Astrocyte (in vitro differentiated cells and primary cell): ENCODE data around the gene PHF21B. TPM values are rescaled to one million over a fixed set of nuclear protein-coding genes. Genes with fewer than 3 reads are reported as not detected.

Experiments used
- DNase-seq: peaks from one replicate; pipeline ENCODE4 v3.0.0-alpha.2; 2010; ENCODE audit warnings: low read depth
- FAIRE-seq: peaks from 2 replicates; lab custom pipeline; 2011; peaks lifted over from hg19 to GRCh38; lab: Jason Lieb, UNC
- H2AFZ ChIP-seq: 2 replicates; pipeline ENCODE4 v1.6.0; 2012; ENCODE audit warnings: low read depth, low read length, inconsistent platforms
- H3K27ac ChIP-seq: 2 replicates; pipeline ENCODE4 v1.5.1; 2011; ENCODE audit warnings: low read depth, low read length, inconsistent platforms
- H3K27me3 ChIP-seq: 2 replicates; pipeline ENCODE4 v1.6.0; 2011; ENCODE audit warnings: low read length, inconsistent platforms; ENCODE audit not compliant: insufficient read depth
- H3K36me3 ChIP-seq: 2 replicates; pipeline ENCODE4 v1.5.1; 2011; ENCODE audit warnings: low read length, inconsistent platforms; ENCODE audit not compliant: insufficient read depth
- H3K4me1 ChIP-seq: 2 replicates; pipeline ENCODE4 v1.5.1; 2011; ENCODE audit warnings: low read length, inconsistent platforms; ENCODE audit not compliant: insufficient read depth
- H3K4me2 ChIP-seq: 2 replicates; pipeline ENCODE4 v1.6.0; 2012; ENCODE audit warnings: low read length, inconsistent platforms
- H3K4me3 ChIP-seq: 2 replicates; pipeline ENCODE4 v1.5.1; 2011; ENCODE audit warnings: low read depth, mild to moderate bottlenecking, low read length, inconsistent platforms; ENCODE audit not compliant: insufficient read depth
- H3K79me2 ChIP-seq: 2 replicates; pipeline ENCODE4 v1.6.0; 2012; ENCODE audit warnings: mild to moderate bottlenecking, low read length, inconsistent platforms; ENCODE audit not compliant: insufficient read depth
- H3K9ac ChIP-seq: 2 replicates; pipeline ENCODE4 v1.6.0; 2012; ENCODE audit warnings: mild to moderate bottlenecking, low read length, inconsistent platforms
- H3K9me3 ChIP-seq: 2 replicates; pipeline ENCODE4 v1.5.1; 2012; ENCODE audit warnings: low read depth, mild to moderate bottlenecking, low read length, inconsistent platforms; ENCODE audit not compliant: insufficient read depth
- H4K20me1 ChIP-seq: 2 replicates; pipeline ENCODE4 v1.6.0; 2012; ENCODE audit warnings: low read length, inconsistent platforms; ENCODE audit not compliant: insufficient read depth
- H3K27ac Mint-ChIP-seq: one replicate; pipeline ENCODE4 v1.8.0; 2021; ENCODE audit warnings: mild to moderate bottlenecking, mixed read lengths; ENCODE audit not compliant: unreplicated experiment
- H3K27me3 Mint-ChIP-seq: one replicate; pipeline ENCODE4 v1.8.0; 2021; ENCODE audit warnings: low read depth, mixed read lengths; ENCODE audit not compliant: unreplicated experiment
- H3K36me3 Mint-ChIP-seq: one replicate; pipeline ENCODE4 v1.8.0; 2021; ENCODE audit warnings: low read depth, mixed read lengths; ENCODE audit not compliant: unreplicated experiment
- H3K4me1 Mint-ChIP-seq: one replicate; pipeline ENCODE4 v1.8.0; 2021; ENCODE audit warnings: low read depth, mixed read lengths; ENCODE audit not compliant: unreplicated experiment
- H3K4me3 Mint-ChIP-seq: one replicate; pipeline ENCODE4 v1.8.0; 2021; ENCODE audit warnings: mild to moderate bottlenecking, moderate library complexity, mixed read lengths; ENCODE audit not compliant: unreplicated experiment
- H3K9me3 Mint-ChIP-seq: one replicate; pipeline ENCODE4 v1.8.0; 2021; ENCODE audit warnings: mild to moderate bottlenecking, mixed read lengths; ENCODE audit not compliant: unreplicated experiment
- EZH2 ChIP-seq: IDR thresholded peaks from 2 replicates; pipeline ENCODE4 v1.6.1; 2012; ENCODE audit warnings: mild to moderate bottlenecking, low read length, inconsistent platforms; ENCODE audit not compliant: insufficient read depth
- total RNA-seq: library from RNA; stranded (reverse); gene quantifications from 2 replicates; pipeline ENCODE4 v1.2.1, GENCODE V29; 2021
- TF ChIP-seq, protein P1 (sequence below): IDR thresholded peaks from 2 replicates; pipeline ENCODE4 v1.5.1; 2011; ENCODE audit warnings: low read depth, mild to moderate bottlenecking, inconsistent platforms, low read length, moderate library complexity; ENCODE audit not compliant: insufficient read depth

PHF21B gene
- total RNA-seq, 1 donor from 2014 or later = 6.3 TPM

DNA sequence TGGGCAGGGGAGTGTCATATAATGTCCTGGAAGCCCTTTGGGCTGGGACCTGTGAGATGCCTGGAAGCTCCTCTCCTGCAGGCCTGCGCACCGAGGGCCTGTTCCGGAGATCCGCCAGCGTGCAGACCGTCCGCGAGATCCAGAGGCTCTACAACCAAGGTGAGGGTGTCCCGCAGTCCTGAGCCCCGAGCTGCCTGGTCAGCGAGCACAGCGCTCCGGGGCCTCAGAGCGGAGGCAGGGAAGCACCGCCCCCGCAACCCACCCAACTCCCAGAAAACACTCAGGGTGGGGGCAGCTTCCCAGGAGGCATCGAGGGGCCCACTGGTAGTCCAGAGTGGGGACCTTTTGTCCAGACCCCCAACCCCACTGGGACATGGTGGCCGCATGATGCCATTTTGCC lies 161.9 kb downstream of the PHF21B start:
- TF ChIP-seq, protein P1, sequence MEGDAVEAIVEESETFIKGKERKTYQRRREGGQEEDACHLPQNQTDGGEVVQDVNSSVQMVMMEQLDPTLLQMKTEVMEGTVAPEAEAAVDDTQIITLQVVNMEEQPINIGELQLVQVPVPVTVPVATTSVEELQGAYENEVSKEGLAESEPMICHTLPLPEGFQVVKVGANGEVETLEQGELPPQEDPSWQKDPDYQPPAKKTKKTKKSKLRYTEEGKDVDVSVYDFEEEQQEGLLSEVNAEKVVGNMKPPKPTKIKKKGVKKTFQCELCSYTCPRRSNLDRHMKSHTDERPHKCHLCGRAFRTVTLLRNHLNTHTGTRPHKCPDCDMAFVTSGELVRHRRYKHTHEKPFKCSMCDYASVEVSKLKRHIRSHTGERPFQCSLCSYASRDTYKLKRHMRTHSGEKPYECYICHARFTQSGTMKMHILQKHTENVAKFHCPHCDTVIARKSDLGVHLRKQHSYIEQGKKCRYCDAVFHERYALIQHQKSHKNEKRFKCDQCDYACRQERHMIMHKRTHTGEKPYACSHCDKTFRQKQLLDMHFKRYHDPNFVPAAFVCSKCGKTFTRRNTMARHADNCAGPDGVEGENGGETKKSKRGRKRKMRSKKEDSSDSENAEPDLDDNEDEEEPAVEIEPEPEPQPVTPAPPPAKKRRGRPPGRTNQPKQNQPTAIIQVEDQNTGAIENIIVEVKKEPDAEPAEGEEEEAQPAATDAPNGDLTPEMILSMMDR = no peak
- TF ChIP-seq EZH2 = no peak
- H3K27me3 Mint-ChIP-seq = peaks cover 8% of the 10 kb centered on the region
- H3K9me3 Mint-ChIP-seq = peaks cover 5% of the 10 kb centered on the region
- H3K4me1 ChIP-seq = no peaks in the 10 kb centered on the region
- DNase-seq = no peak
- no peak overlapping the region for H2AFZ ChIP-seq
- no peaks in the 10 kb centered on the region for H3K9me3 ChIP-seq
- no peaks in the 10 kb centered on the region for H3K36me3 Mint-ChIP-seq
- no peaks in the 10 kb centered on the region for H3K79me2 ChIP-seq
- H3K4me3 ChIP-seq = no peak overlapping the region
- H3K36me3 ChIP-seq = no peaks in the 10 kb centered on the region
- no peaks in the 10 kb centered on the region for H3K4me1 Mint-ChIP-seq
- no peaks in the 10 kb centered on the region for H4K20me1 ChIP-seq
- H3K27ac ChIP-seq = no peak overlapping the region
- no peak overlapping the region for H3K9ac ChIP-seq
- FAIRE-seq = no peak
- H3K27me3 ChIP-seq = no peaks in the 10 kb centered on the region
- H3K4me3 Mint-ChIP-seq = no peak overlapping the region
- no peak overlapping the region for H3K4me2 ChIP-seq
- H3K27ac Mint-ChIP-seq = no peak overlapping the region

DNA sequence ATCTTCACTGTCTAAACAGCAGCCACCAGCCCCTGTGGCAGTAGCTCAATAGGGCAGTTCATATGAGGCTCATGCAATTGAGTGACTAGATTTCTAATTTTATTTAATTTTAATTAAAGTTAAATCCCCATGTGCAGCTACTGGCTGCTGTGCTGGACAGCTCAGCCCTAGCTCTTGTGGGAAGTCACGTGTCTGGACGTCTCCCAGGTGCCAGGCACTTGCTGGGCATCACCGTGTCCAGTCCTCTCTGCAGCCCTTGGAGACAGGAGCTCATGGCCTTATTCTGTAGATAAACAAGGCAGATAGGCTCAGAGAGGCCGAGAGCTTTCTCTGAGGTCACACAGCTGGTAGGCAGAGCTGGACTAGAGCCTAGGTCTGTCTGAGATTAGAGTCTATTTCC lies 162.4 kb downstream of the PHF21B start:
- no peak overlapping the region for H3K27ac Mint-ChIP-seq
- no peak overlapping the region for H3K4me3 ChIP-seq
- H3K79me2 ChIP-seq = no peaks in the 10 kb centered on the region
- H3K36me3 Mint-ChIP-seq = no peaks in the 10 kb centered on the region
- H3K4me1 Mint-ChIP-seq = no peaks in the 10 kb centered on the region
- no peaks in the 10 kb centered on the region for H3K36me3 ChIP-seq
- TF ChIP-seq, protein P1 = no peak
- no peak for TF ChIP-seq EZH2
- H3K27me3 Mint-ChIP-seq = peaks cover 10% of the 10 kb centered on the region
- H3K27me3 ChIP-seq = no peaks in the 10 kb centered on the region
- peaks cover 5% of the 10 kb centered on the region for H3K9me3 Mint-ChIP-seq
- no peaks in the 10 kb centered on the region for H4K20me1 ChIP-seq
- H3K4me3 Mint-ChIP-seq = no peak overlapping the region
- no peak overlapping the region for H3K9ac ChIP-seq
- FAIRE-seq = no peak
- no peak for DNase-seq
- no peaks in the 10 kb centered on the region for H3K4me1 ChIP-seq
- no peak overlapping the region for H2AFZ ChIP-seq
- no peak overlapping the region for H3K4me2 ChIP-seq
- no peaks in the 10 kb centered on the region for H3K9me3 ChIP-seq
- H3K27ac ChIP-seq = no peak overlapping the region

DNA sequence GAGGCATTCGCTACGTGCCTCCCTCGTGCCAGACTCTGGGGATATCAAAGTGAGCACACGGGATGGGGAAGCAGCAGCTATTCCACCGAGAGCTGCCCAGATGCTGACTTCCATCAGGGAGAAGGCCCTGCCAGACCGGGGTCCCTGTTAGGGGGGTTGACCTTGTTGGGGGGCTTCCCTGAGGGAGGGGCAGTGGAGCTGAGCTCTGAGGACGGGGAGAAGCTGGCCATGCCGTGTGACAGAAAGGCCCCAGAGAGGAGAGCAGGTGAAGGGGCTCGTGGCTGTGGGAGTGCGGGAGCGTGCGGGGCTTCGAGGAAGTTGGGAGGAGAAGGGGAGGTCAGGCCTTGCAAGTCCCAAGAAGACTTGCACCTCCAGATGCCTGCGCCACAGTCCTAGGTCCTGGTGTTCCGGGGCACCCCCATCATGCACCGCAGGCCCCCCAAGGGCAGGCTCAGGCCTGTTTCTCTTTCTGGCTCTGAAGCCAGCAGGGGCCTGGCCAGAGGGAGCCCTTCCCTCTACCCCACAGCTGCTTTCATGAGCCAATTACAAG lies 163.0 kb downstream of the PHF21B start:
- Histone ChIP-seq H2AFZ (no peak overlapping the region), H3K27me3 (no peaks in the 10 kb centered on the region), H3K4me3 (no peak overlapping the region), H3K9me3 (no peaks in the 10 kb centered on the region), H3K27ac (no peak overlapping the region), H3K79me2 (no peaks in the 10 kb centered on the region), H3K4me1 (no peaks in the 10 kb centered on the region), H4K20me1 (no peaks in the 10 kb centered on the region), H3K9ac (no peak overlapping the region), H3K36me3 (no peaks in the 10 kb centered on the region), H3K4me2 (no peak overlapping the region)
- FAIRE-seq = no peak
- no peak overlapping the region for H3K4me3 Mint-ChIP-seq
- H3K9me3 Mint-ChIP-seq = peaks cover 5% of the 10 kb centered on the region
- peaks cover 10% of the 10 kb centered on the region for H3K27me3 Mint-ChIP-seq
- no peak overlapping the region for H3K27ac Mint-ChIP-seq
- no peaks in the 10 kb centered on the region for H3K4me1 Mint-ChIP-seq
- no peak for DNase-seq
- no peak for TF ChIP-seq EZH2
- no peaks in the 10 kb centered on the region for H3K36me3 Mint-ChIP-seq
